ENCODE data around the gene SYT1. TPM values are rescaled to one million over a fixed set of nuclear protein-coding genes. Genes with fewer than 3 reads are reported as not detected.

The SYT1 gene
- total RNA-seq, 4 donors from 2014 or later: 1.1 to 3.7 (median 1.9) TPM

DNA sequence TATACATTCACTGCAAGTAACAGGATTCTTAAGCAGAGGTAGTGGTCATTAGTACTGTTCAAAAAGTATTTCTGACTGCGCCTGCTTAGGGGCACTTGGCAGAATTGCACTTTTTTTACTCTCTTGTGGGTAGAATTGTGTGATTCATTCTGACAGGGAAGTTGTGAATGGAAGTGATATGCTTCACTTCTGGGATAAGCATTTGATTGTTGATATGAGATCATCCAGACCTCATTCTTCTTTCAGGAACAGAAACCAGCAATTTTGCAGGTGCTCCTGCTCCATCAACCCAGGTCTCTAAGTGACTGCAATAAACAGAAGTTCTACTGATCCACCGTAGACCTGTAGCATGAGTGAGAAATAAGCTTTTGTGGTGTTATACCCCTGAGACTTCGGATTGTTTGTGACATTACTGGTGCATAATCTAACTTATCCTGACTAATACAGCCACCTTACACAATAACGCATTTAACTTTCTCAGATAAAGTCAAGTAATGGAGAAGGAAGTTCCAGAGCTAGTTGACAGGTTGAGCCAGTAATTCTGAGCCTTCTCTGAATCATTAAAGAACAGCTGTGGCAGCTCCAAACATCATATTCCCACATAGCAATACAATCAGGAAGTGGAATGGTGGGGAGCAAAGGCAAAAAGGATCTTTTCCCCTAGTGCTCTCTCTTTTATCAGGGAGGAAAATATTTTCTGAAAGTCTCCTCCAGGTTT is 387.9 kb downstream of the SYT1 start:
- TF ChIP-seq, protein P1, sequence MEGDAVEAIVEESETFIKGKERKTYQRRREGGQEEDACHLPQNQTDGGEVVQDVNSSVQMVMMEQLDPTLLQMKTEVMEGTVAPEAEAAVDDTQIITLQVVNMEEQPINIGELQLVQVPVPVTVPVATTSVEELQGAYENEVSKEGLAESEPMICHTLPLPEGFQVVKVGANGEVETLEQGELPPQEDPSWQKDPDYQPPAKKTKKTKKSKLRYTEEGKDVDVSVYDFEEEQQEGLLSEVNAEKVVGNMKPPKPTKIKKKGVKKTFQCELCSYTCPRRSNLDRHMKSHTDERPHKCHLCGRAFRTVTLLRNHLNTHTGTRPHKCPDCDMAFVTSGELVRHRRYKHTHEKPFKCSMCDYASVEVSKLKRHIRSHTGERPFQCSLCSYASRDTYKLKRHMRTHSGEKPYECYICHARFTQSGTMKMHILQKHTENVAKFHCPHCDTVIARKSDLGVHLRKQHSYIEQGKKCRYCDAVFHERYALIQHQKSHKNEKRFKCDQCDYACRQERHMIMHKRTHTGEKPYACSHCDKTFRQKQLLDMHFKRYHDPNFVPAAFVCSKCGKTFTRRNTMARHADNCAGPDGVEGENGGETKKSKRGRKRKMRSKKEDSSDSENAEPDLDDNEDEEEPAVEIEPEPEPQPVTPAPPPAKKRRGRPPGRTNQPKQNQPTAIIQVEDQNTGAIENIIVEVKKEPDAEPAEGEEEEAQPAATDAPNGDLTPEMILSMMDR (IDR thresholded peaks at IDR 0.05; ENCODE audit: low read depth): no peak

- TF ChIP-seq, protein P1 (IDR thresholded peaks at IDR 0.05; ENCODE audit: low read depth): no peak
Measured at GRCh38 chr12:79255288-79255687, 390.7 kb downstream of the SYT1 start.

- TF ChIP-seq, protein P1 (IDR thresholded peaks at IDR 0.05; ENCODE audit: low read depth): no peak
Measured at GRCh38 chr12:79260923-79261322, 396.3 kb downstream of the SYT1 start.

DNA sequence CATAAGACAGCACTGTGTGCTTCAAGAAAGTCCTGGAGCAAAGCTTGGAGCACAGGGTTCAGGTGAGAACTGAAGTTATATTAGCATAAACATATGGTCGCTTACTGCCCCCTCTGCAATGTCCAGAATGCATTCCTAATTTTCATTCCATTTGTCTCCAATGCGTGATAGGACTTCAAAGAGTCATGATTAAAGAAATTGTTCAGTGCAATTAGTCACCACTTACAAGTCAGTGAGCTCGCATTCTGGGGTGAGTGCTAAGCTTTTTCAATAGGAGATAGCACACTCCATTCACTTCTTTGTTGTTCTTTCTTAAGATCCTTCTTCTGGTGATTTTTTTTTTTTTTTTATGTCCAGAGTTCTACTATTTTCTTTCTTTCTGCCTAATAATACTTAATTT is 398.4 kb downstream of the SYT1 start:
- TF ChIP-seq, protein P1 (IDR thresholded peaks at IDR 0.05; ENCODE audit: low read depth): no peak

- TF ChIP-seq, protein P1 (IDR thresholded peaks at IDR 0.05; ENCODE audit: low read depth): no peak
Measured at GRCh38 chr12:79266343-79267144, 402.0 kb downstream of the SYT1 start.

- TF ChIP-seq, protein P1 (IDR thresholded peaks at IDR 0.05; ENCODE audit: low read depth): no peak
Measured at GRCh38 chr12:79267580-79267979, 403.0 kb downstream of the SYT1 start.

DNA sequence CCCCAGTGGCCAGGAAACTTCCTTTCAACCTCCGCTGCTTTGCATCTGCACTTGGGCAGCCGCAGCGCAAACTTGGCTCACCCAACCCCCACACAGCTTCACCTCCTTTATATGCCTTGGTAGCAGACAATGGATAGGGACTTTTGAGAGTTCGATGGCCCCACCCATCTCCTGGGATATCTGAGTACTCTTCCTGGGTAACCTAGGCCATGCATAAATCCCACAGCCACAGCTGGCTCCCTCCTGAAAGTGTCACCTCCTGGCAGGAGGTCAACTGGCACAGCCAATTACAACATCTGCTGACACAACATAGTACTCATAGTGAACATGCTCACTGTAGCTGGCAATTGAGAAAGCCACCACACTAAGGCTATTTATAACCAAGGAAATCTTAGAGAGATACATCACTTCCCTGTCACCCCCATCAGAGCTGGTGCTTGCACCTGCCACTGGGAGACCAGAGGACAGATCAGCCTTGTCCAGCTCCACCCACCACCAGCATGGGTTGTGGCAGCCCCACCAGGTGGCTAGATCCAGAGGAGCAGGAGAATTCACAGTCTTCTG is 410.0 kb downstream of the SYT1 start:
- TF ChIP-seq, protein P1 (IDR thresholded peaks at IDR 0.05; ENCODE audit: low read depth): no peak
